ENCODE results near the gene COL18A1. TPM values are rescaled to one million over a fixed set of nuclear protein-coding genes. Genes with fewer than 3 reads are reported as not detected.
"Not testable (repeated sequence)": the region's sequence is repeated elsewhere in the genome, so short reads cannot be mapped to it uniquely, and the experiment has no call there.

The COL18A1 gene
- total and polyA plus RNA-seq, 5 experiments from 2014 or later: 1.5 to 22.2 (median 9.9) TPM

DNA sequence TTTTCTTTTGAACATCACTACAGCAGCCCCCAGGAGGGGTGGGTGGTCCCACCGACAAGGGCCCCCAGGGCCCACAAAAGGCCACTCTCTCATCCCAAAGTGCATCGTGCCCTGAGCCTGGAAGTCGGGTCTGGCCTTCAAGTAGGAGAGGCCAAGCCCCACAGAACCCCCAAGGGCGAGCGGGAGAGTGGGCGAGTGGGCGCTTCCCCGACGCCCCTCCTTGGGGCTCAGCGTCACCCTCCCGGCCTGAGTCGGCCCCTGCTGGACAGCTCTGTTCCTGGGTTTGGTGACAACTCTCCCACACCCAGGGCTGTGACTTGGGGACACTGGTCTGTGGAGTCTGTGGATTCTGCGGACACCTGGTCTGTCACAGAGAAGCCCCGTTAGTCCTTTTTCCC is 42.2 kb upstream of the COL18A1 start:
- H3K36me3 Mint-ChIP-seq: no peaks in the 10 kb centered on the region
- H3K9me3 Mint-ChIP-seq: no peaks in the 10 kb centered on the region
- H3K27me3 Mint-ChIP-seq: peaks cover 0 to 3% (median 0%) of the 10 kb centered on the region in 5 donors
- no peak overlapping the region for H3K4me3 Mint-ChIP-seq
- DNase-seq (peak in 1 of 10 donors; percentile 45), ATAC-seq (no peak)
- peaks cover 0 to 3% (median under 1%) of the 10 kb centered on the region in 4 donors for H3K4me1 Mint-ChIP-seq
- H3K27ac Mint-ChIP-seq: no peak overlapping the region
- POLR2A ChIA-PET: no interaction called here

DNA sequence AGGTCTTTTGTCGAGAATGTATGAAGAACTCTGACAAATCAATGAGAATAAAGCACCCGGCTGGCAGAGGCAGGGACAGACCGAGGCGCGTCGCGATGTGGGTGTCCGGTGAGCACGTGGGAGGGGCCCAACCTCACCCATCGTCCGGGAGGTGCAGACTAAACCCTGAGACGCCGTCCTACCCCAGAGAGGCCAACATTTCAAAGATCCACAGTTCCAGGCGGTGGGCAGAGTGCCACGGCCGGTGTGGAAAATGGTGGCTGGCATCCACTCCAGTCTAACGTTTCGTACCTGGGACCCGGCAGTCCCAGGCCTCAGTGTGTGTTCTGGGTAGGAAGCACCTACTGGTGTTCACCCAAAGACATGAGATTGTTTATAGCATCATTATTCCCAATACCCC is 41.7 kb upstream of the COL18A1 start:
- H3K36me3 Mint-ChIP-seq, H3K27ac Mint-ChIP-seq, POLR2A ChIA-PET: not testable (repeated sequence)

DNA sequence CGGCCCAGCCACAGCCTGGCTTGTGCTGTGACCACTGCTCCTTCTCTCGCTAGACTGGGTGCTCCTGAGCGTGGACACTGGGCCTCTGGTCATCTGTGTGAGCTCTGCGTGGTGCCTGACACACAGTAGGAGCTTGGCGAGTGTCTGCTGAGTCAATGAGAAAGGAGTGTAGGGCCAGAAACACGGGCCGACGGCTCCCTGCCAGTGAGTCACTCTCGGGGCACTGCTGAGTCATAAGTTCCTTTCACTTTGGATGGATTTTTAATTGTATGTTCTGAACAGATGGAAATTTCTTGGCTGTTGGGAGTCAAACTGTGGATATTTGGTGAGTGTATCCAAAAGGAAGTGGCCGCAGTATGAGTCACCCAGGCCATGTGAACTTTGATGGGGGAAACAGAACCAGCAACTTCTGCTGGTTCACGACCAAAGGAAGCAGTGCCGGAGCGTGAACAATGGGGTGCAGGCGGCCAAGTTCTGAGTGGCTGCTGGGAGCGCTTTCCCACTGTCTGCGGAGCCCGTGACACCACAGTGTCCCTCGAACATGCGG is 41.0 kb upstream of the COL18A1 start:
- H3K4me1 Mint-ChIP-seq: peaks cover 0 to 4% (median 2%) of the 10 kb centered on the region in 4 donors
- ATAC-seq: no peak
- peaks cover 0 to 5% (median 0%) of the 10 kb centered on the region in 5 donors for H3K27me3 Mint-ChIP-seq
- H3K36me3 Mint-ChIP-seq: no peaks in the 10 kb centered on the region
- H3K4me3 Mint-ChIP-seq: peak overlapping the region in 1 of 10 donors; percentile 24
- peak overlapping the region in 2 of 10 donors; percentile 28 to 67 for H3K27ac Mint-ChIP-seq
- H3K9me3 Mint-ChIP-seq: no peaks in the 10 kb centered on the region
- DNase-seq: peak in 1 of 10 donors; percentile 57
- POLR2A ChIA-PET: no interaction called here

More for the DNA sequence above, 41.7 kb upstream of the COL18A1 start:
- H3K27me3 Mint-ChIP-seq, H3K4me1 Mint-ChIP-seq, ATAC-seq, H3K9me3 Mint-ChIP-seq, H3K4me3 Mint-ChIP-seq: not testable (repeated sequence)
- peak in 1 of 10 donors; percentile 11 for DNase-seq

DNA sequence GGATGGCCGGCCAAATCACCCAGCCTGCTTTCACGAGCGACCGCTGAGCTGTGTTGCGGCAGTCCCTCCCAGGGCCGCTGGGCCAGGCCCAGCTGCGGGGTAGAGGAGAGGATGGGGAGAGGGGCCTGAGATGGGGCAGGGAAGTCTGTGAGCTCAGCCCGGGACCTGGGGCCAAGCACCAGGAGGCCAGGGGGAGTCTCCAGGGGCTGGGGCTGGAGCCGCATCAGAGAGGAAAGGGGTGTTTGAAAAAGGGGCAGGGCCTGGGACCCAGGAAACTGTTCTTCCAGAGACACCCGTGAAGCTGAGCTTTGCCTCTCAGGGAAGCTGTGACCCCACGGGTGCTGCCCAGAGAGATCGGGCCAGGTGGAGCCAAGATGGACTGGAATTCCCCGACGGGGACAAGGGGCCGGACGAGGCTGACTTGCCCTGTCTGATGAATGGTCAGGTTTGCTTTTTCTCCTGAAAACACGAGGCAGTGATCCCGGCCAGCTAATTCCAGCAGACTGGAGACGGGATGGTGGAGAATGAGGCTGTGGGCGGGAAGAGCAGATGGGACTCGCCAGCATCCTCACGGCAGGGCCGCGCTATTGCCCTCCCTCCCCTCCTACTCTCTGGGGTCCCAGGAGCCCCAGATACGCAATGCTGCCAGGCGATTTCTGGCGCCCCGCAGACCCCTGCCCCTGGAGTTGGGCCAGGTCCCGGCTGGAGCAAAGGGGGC is 40.3 kb upstream of the COL18A1 start:
- no peak for ATAC-seq
- Mint-ChIP-seq H3K4me3 (no peak overlapping the region), H3K27ac (no peak overlapping the region), H3K36me3 (no peaks in the 10 kb centered on the region), H3K27me3 (peaks cover 0 to 5% (median 0%) of the 10 kb centered on the region in 5 donors), H3K9me3 (no peaks in the 10 kb centered on the region), H3K4me1 (peaks cover 0 to 10% (median 5%) of the 10 kb centered on the region in 4 donors)
- POLR2A ChIA-PET: no interaction called here
- DNase-seq: peak in 1 of 10 donors; percentile 44

DNA sequence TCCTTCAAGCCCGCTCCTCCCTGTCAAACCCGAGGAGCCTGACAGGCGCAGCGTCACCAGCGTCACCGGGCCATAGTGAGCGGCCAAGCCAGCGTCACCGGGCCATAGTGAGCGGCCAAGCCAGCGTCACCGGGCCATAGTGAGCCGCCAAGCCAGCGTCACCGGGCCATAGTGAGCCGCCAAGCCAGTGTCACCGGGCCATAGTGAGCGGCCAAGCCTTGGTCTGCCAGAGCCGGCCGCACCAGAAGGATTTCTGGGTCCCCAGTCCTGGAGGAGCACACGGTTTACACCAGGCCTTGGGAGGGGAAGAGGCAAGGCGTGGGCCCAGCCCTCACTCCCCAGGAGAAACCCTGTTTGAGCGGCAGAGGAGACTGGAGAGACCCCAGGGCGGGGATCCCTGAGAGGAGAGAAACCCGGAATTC is 39.8 kb upstream of the COL18A1 start:
- ATAC-seq (no peak), DNase-seq (no peak)
- Mint-ChIP-seq H3K4me1 (peaks cover 2 to 15% (median 10%) of the 10 kb centered on the region in 4 donors), H3K27me3 (peaks cover 0 to 5% (median 0%) of the 10 kb centered on the region in 5 donors), H3K27ac (peak overlapping the region in 1 of 10 donors; percentile 59), H3K36me3 (no peaks in the 10 kb centered on the region), H3K9me3 (no peaks in the 10 kb centered on the region), H3K4me3 (no peak overlapping the region)
- POLR2A ChIA-PET: no interaction called here

DNA sequence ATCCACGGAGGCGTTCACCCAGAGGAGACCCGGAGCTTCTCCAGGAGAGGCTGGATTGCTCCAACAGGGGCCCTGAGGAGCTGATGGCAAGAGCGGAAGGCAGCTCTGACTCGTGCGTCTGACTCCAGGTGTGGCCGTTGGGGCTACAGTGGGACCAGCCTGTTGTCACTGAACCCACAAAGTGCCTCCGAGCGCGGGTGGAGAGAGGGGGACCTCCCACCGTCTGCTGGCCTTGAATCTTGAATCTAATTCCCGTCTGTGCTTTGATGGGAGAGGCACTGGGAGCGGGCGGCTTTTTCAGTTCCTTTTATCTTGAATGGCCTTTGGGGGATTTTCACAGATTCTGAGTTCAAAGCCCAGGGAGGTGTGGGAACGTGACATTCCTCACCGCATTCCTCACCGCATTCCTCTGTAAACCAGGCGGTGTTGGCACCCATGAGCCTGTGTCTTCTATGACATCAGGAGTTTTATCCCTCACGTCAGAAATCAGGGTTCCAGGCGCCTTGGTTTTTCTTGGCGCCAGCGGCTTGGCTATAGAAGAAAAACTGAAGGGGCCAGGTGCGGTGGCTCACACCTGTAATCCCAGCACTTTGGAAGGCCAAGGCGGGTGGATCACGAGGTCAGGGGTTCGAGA is 39.2 kb upstream of the COL18A1 start:
- Mint-ChIP-seq H3K27ac (peak overlapping the region in 2 of 10 donors; percentile 18 to 77), H3K9me3 (no peaks in the 10 kb centered on the region), H3K27me3 (peaks cover 0 to 5% (median 0%) of the 10 kb centered on the region in 5 donors), H3K36me3 (no peaks in the 10 kb centered on the region), H3K4me1 (peaks cover 2 to 20% (median 14%) of the 10 kb centered on the region in 4 donors), H3K4me3 (no peak overlapping the region)
- peak in 1 of 10 donors; percentile 52 for DNase-seq
- POLR2A ChIA-PET: no interaction called here
- no peak for ATAC-seq

DNA sequence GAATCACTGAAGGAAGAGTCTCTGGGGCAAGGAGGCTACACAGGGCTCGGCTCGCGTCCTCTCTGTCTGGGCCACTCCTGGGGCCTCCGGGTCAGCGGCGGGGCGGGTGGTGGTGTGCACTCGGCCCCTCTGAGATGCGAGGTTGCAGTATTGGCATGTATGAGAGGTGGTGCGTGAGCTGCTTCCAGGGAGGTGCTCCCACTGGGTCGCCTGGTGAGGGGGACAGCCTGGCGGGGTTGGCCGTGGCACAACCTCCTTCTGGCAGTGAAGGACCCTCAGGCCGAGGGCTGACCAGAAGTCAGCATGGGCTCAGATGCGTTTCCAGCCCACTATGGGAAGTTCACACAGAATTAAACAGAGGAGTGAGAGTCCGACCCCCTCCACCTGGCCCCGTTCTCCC is 38.5 kb upstream of the COL18A1 start:
- Mint-ChIP-seq H3K36me3 (no peaks in the 10 kb centered on the region), H3K4me3 (no peak overlapping the region), H3K9me3 (no peaks in the 10 kb centered on the region), H3K27ac (no peak overlapping the region), H3K4me1 (peaks cover 2 to 23% (median 16%) of the 10 kb centered on the region in 4 donors), H3K27me3 (peaks cover 0 to 5% (median 0%) of the 10 kb centered on the region in 5 donors)
- DNase-seq (peak in 1 of 10 donors; percentile 61), ATAC-seq (no peak)
- POLR2A ChIA-PET: no interaction called here

DNA sequence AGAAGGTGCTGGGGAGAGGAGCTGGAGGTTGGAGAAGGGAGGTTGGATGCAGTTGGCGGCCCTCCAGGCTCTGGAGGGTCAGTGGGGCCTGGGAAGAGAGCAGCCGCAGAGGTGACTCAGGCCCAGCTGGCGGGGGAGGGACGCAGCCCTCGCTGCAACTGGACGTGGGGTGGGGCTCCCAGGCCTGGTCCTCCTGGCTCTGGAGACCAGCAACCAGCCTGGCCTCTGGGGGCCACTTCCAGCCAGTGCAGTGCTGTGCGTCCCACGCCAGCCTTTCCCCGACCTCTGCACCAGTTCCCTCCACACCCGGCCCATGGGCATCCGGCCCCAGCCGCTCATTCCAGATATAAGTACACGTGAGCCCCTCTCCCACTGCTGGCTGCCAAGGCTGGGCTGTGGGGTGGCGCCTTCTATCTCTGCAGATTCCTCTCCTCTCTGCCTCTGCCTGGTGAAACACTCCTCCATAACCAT is 38.0 kb upstream of the COL18A1 start:
- DNase-seq (no peak), ATAC-seq (no peak)
- Mint-ChIP-seq H3K4me3 (no peak overlapping the region), H3K4me1 (peaks cover 2 to 23% (median 16%) of the 10 kb centered on the region in 4 donors), H3K27me3 (peaks cover 0 to 5% (median 0%) of the 10 kb centered on the region in 5 donors), H3K36me3 (no peaks in the 10 kb centered on the region), H3K27ac (peak overlapping the region in 1 of 10 donors; percentile 59), H3K9me3 (no peaks in the 10 kb centered on the region)
- POLR2A ChIA-PET: no interaction called here

DNA sequence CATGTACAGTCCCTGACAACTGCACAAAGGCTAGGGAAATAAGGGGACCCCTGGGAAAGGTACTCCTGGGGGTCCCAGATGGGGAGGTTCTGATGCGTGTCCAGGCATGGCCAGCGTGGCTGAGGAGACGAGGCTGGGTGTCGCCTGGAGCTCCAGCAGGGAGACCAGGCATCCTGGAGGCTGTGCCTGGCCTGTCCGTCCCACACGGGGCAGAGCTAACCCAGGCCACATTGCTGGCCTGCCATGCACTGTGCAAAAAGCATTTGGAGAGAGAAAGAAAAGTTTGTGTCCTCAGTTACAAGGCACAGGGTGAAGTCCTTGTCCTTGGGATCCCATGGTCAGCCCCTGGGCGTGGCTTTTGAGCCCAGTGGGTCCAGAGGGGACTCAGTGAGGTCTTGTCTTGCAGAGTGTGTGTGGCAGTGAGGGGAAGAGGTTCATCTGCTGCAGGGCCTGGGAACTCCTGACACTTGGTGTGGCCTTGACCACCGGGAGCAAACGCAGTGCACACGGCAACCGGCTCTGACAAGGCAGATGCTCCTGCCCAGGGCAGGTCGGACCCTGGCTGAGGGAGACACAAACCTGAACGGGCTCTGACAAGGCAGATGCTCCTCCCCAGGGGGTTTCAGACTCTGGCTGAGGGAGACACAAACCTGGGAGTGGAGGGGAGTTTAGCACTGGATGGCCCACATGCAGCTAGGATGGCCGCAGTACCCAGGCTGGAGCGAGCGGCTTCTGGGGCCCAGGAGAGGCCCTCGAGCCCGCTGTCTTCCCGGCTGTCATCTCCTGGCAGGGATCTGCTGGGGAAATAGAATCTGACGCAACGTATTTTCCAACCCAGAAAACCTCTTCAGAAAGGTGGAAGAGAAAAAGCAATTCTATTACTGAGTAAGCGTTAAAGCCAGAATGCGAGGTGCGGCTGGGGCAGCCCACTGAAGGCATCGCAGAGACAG is 37.3 kb upstream of the COL18A1 start:
- Mint-ChIP-seq H3K9me3 (no peaks in the 10 kb centered on the region), H3K27me3 (peaks cover 0 to 5% (median 0%) of the 10 kb centered on the region in 5 donors), H3K36me3 (no peaks in the 10 kb centered on the region), H3K4me1 (peaks cover 2 to 23% (median 16%) of the 10 kb centered on the region in 4 donors), H3K4me3 (no peak overlapping the region), H3K27ac (peak overlapping the region in 3 of 10 donors; percentile 37 to 61 (median 59))
- no peak for ATAC-seq
- POLR2A ChIA-PET: no interaction called here
- DNase-seq: no peak

DNA sequence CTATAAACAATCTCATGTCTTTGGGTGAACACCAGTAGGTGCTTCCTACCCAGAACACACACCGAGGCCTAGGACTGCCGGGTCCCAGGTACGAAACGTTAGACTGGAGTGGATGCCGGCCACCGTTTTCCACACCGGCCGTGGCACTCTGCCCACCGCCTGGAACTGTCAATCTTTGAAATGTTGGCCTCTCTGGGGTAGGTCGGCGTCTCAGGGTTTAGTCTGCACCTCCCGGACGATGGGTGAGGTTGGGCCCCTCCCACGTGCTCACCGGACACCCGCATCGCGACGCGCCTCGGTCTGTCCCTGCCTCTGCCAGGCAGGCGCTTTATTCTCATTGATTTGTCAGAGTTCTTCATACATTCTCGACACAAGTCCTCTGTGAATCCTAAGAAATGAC is 35.9 kb upstream of the COL18A1 start:
- H3K27ac Mint-ChIP-seq: peak overlapping the region in 1 of 10 donors; percentile 53
- not testable (repeated sequence) for H3K4me3 Mint-ChIP-seq, H3K27me3 Mint-ChIP-seq

DNA sequence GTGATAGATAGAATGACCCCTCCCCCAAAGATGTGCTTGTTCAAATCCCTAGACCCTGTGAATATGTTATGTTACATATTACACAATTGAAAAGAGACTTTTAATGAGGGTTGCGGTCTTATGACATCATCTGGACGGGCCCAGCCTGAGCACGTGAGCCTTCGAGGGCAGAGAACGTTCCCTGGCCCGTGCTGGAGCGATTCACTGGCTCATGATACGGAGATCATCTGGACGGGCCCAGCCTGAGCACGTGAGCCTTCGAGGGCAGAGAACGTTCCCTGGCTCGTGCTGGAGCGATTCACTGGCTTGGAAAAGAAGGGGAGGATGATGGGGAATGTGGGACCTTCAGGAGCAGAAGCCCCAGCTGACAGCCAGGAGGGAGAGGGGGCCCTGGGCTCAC is 34.4 kb upstream of the COL18A1 start:
- H3K36me3 Mint-ChIP-seq: no peaks in the 10 kb centered on the region
- POLR2A ChIA-PET: no interaction called here
- peaks cover 2 to 23% (median 15%) of the 10 kb centered on the region in 4 donors for H3K4me1 Mint-ChIP-seq
- peak overlapping the region in 2 of 10 donors; percentile 13 to 50 for H3K4me3 Mint-ChIP-seq
- H3K27ac Mint-ChIP-seq: peak overlapping the region in 4 of 10 donors; percentile 2 to 65 (median 44)
- ATAC-seq (no peak), DNase-seq (no peak)
- H3K9me3 Mint-ChIP-seq: no peaks in the 10 kb centered on the region
- H3K27me3 Mint-ChIP-seq: peaks cover 0 to 5% (median 2%) of the 10 kb centered on the region in 5 donors

More for the DNA sequence above, 35.9 kb upstream of the COL18A1 start:
- POLR2A ChIA-PET, DNase-seq, H3K36me3 Mint-ChIP-seq, H3K9me3 Mint-ChIP-seq, ATAC-seq: not testable (repeated sequence)
- peaks cover 2 to 23% (median 15%) of the 10 kb centered on the region in 4 donors for H3K4me1 Mint-ChIP-seq

DNA sequence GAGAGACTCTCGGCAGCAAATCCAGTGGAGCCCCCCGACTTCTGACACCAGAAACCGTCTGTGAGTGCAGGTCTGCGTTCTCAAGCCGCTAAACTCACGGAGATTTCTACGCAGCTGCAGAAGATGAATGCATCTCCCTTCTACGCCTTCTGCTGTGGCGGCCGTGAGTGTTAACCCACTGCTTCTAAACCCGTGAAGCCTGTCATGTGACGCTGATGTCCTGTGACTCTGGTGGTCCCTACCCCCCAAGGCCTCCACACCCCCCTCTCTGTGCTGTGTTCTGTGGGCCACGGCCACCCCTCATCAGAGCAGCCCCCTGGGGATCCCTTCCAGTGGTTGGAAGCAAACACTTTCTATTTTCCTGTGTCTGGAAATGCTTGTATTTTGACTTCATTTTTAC is 33.9 kb upstream of the COL18A1 start:
- Mint-ChIP-seq H3K4me1 (peaks cover 2 to 23% (median 15%) of the 10 kb centered on the region in 4 donors), H3K27me3 (peaks cover 0 to 5% (median 3%) of the 10 kb centered on the region in 5 donors), H3K9me3 (no peaks in the 10 kb centered on the region), H3K27ac (peak overlapping the region in 2 of 10 donors; percentile 52 to 84), H3K36me3 (no peaks in the 10 kb centered on the region), H3K4me3 (no peak overlapping the region)
- POLR2A ChIA-PET: no interaction called here
- no peak for DNase-seq
- no peak for ATAC-seq
